ENCODE measurements around the gene CLDN7. TPM values are rescaled to one million over a fixed set of nuclear protein-coding genes. Genes with fewer than 3 reads are reported as not detected.

The CLDN7 gene
- total RNA-seq, 2 experiments from 2014 or later, result 0.32 TPM; not detected in 1

DNA sequence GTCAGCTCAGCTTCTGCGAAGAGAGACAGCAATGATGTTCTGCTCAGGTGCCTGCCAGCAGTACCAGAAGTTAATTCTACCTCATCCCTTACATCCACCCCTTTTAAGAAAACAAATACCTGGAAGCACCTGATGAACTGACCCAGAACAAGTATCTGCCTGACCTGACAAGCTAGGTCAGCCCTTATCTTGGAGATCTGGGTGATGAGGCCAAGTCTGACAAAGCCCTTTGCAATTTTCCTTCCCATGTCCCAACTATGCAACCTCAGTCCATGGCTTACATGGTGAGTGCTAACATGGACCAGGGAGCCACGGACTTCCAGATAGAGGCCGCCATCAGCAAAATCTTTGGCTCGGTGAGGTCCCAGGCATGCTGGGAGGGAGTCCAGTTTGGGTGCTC is 38.9 kb downstream of the CLDN7 start:
- peaks cover 76% of the 10 kb centered on the region for H3K36me3 ChIP-seq (ENCODE audit: insufficient read depth, low read length)
- H3K79me2 ChIP-seq (ENCODE audit: insufficient read depth, low read depth, low read length), result no peaks in the 10 kb centered on the region; the same call in 1 of the 2 replicates
- no peak overlapping the region for H3K4me2 ChIP-seq (ENCODE audit: low read length)
- H3K9me2 ChIP-seq (ENCODE audit: insufficient read depth, low read length), result no peaks in the 10 kb centered on the region
- no peak overlapping the region for H3K4me3 ChIP-seq (ENCODE audit: low read depth, low read length, poor library complexity, severe bottlenecking)
- POLR2A ChIA-PET, result no interaction called here
- DNase-seq (ENCODE audit: low spot score), result no peak
- H2AFZ ChIP-seq (ENCODE audit: low read length), result no peak overlapping the region
- no peak overlapping the region for H3K27ac ChIP-seq (ENCODE audit: low read depth, low read length, poor library complexity, severe bottlenecking)
- no peaks in the 10 kb centered on the region for H3K9me3 ChIP-seq (ENCODE audit: low read length)
- no TSS peak for BruUV-seq (replicated peaks)
- intact Hi-C loops (cut with micrococcal nuclease; ENCODE audit: unreplicated experiment), result no loop called here
- CTCF ChIA-PET (ENCODE audit: unreplicated experiment), result no interaction called here
- no peaks in the 10 kb centered on the region for H4K20me1 ChIP-seq (ENCODE audit: insufficient read depth, low read length)
- H3K4me1 ChIP-seq (ENCODE audit: insufficient read depth, low read length, poor library complexity, severe bottlenecking), result peaks cover 23% of the 10 kb centered on the region
- TF ChIP-seq, protein P1, sequence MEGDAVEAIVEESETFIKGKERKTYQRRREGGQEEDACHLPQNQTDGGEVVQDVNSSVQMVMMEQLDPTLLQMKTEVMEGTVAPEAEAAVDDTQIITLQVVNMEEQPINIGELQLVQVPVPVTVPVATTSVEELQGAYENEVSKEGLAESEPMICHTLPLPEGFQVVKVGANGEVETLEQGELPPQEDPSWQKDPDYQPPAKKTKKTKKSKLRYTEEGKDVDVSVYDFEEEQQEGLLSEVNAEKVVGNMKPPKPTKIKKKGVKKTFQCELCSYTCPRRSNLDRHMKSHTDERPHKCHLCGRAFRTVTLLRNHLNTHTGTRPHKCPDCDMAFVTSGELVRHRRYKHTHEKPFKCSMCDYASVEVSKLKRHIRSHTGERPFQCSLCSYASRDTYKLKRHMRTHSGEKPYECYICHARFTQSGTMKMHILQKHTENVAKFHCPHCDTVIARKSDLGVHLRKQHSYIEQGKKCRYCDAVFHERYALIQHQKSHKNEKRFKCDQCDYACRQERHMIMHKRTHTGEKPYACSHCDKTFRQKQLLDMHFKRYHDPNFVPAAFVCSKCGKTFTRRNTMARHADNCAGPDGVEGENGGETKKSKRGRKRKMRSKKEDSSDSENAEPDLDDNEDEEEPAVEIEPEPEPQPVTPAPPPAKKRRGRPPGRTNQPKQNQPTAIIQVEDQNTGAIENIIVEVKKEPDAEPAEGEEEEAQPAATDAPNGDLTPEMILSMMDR (conservative IDR thresholded peaks at IDR 0.05; ENCODE audit: low read length), result no peak
- TF ChIP-seq EZH2phosphoT487 (IDR thresholded peaks at IDR 0.05; ENCODE audit: borderline replicate concordance, low read depth, low read length), result no peak

DNA sequence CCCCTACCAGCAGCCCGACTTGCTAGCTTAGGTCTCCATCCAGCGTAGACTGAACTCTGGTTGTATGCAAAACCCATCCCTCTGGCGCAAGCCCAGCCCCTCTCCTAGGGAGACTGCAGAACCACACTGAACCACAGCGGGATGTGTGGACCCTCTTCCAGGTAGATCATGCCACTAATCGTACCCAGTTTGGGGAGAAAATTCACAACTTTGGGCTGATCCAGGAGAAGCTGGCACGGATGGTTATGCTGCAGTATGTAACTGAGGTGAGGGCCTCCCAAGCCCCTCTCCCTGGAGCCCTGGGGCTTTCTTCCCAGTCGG is 39.3 kb downstream of the CLDN7 start:
- no peak overlapping the region for H3K4me2 ChIP-seq (ENCODE audit: low read length)
- H3K79me2 ChIP-seq (ENCODE audit: insufficient read depth, low read depth, low read length), result no peaks in the 10 kb centered on the region; the same call in 1 of the 2 replicates
- no peak for DNase-seq (ENCODE audit: low spot score)
- H4K20me1 ChIP-seq (ENCODE audit: insufficient read depth, low read length), result no peaks in the 10 kb centered on the region
- CTCF ChIA-PET (ENCODE audit: unreplicated experiment), result no interaction called here
- H3K9me2 ChIP-seq (ENCODE audit: insufficient read depth, low read length), result no peaks in the 10 kb centered on the region
- no peak overlapping the region for H2AFZ ChIP-seq (ENCODE audit: low read length)
- H3K4me1 ChIP-seq (ENCODE audit: insufficient read depth, low read length, poor library complexity, severe bottlenecking), result peaks cover 28% of the 10 kb centered on the region
- POLR2A ChIA-PET, result no interaction called here
- no TSS peak for BruUV-seq (replicated peaks)
- no peak overlapping the region for H3K27ac ChIP-seq (ENCODE audit: low read depth, low read length, poor library complexity, severe bottlenecking)
- no peak for TF ChIP-seq EZH2phosphoT487 (IDR thresholded peaks at IDR 0.05; ENCODE audit: borderline replicate concordance, low read depth, low read length)
- TF ChIP-seq, protein P1 (conservative IDR thresholded peaks at IDR 0.05; ENCODE audit: low read length), result no peak
- H3K4me3 ChIP-seq (ENCODE audit: low read depth, low read length, poor library complexity, severe bottlenecking), result no peak overlapping the region
- H3K9me3 ChIP-seq (ENCODE audit: low read length), result no peaks in the 10 kb centered on the region
- intact Hi-C loops (cut with micrococcal nuclease; ENCODE audit: unreplicated experiment), result no loop called here
- H3K36me3 ChIP-seq (ENCODE audit: insufficient read depth, low read length), result peaks cover 72% of the 10 kb centered on the region

DNA sequence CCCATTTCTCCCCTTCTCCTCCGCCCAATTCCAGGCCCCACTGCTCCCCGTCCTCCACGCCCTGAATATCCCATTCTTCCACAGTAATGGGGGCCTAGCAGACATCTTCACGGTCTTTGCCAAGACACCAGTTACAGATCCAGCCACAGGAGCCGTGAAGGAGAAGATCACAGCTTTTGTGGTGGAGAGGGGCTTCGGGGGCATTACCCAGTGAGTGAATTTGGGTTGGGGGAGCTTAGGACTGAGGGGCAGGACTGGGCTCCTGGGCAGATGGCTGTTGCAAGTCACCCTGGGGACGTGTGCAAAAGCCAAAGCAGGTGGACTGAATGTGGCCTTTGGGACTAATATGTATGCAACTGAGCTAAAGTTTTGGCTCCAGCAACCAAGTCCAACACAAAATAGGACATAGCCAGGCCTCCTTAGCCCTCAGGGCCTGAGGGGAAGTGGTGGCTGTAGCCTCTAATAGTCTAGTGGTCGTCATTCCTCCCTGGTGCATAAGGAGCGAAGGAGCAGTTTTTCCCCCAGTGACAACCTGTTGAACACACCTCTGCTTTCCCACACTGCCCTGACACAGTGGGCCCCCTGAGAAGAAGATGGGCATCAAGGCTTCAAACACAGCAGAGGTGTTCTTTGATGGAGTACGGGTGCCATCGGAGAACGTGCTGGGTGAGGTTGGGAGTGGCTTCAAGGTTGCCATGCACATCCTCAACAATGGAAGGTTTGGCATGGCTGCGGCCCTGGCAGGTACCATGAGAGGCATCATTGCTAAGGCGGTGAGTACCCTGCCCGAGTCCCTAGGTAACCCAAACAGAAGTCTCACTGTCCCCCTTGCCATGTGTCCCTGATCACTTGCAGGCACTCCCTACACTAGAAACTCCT is 39.9 kb downstream of the CLDN7 start:
- Histone ChIP-seq H3K9me2 (ENCODE audit: insufficient read depth, low read length) (no peaks in the 10 kb centered on the region), H2AFZ (ENCODE audit: low read length) (no peak overlapping the region), H3K4me1 (ENCODE audit: insufficient read depth, low read length, poor library complexity, severe bottlenecking) (peaks cover 32% of the 10 kb centered on the region), H3K4me2 (ENCODE audit: low read length) (no peak overlapping the region), H3K27ac (ENCODE audit: low read depth, low read length, poor library complexity, severe bottlenecking) (no peak overlapping the region), H3K9me3 (ENCODE audit: low read length) (no peaks in the 10 kb centered on the region), H4K20me1 (ENCODE audit: insufficient read depth, low read length) (no peaks in the 10 kb centered on the region), H3K36me3 (ENCODE audit: insufficient read depth, low read length) (peaks cover 66% of the 10 kb centered on the region), H3K79me2 (ENCODE audit: insufficient read depth, low read depth, low read length) (no peaks in the 10 kb centered on the region; the same call in 1 of the 2 replicates), H3K4me3 (ENCODE audit: low read depth, low read length, poor library complexity, severe bottlenecking) (no peak overlapping the region)
- TSS peak; percentile 57 for BruUV-seq (replicated peaks)
- TF ChIP-seq, protein P1 (conservative IDR thresholded peaks at IDR 0.05; ENCODE audit: low read length), result no peak
- TF ChIP-seq EZH2phosphoT487 (IDR thresholded peaks at IDR 0.05; ENCODE audit: borderline replicate concordance, low read depth, low read length), result no peak
- CTCF ChIA-PET (ENCODE audit: unreplicated experiment), result interaction anchor here (2.1 kb wide), 1 partner anchor 12 kb away, joined by 7 read pairs; the partner anchor contains the start of gene DVL2
- POLR2A ChIA-PET, result no interaction called here
- DNase-seq (ENCODE audit: low spot score), result no peak
- intact Hi-C loops (cut with micrococcal nuclease; ENCODE audit: unreplicated experiment), result no loop called here
